ENCODE measurements around the gene CSMD2. TPM values are rescaled to one million over a fixed set of nuclear protein-coding genes. Genes with fewer than 3 reads are reported as not detected.

CSMD2 gene
- total RNA-seq, 4 donors from 2014 or later, result 0.60 to 2.5 (median 1.2) TPM

DNA sequence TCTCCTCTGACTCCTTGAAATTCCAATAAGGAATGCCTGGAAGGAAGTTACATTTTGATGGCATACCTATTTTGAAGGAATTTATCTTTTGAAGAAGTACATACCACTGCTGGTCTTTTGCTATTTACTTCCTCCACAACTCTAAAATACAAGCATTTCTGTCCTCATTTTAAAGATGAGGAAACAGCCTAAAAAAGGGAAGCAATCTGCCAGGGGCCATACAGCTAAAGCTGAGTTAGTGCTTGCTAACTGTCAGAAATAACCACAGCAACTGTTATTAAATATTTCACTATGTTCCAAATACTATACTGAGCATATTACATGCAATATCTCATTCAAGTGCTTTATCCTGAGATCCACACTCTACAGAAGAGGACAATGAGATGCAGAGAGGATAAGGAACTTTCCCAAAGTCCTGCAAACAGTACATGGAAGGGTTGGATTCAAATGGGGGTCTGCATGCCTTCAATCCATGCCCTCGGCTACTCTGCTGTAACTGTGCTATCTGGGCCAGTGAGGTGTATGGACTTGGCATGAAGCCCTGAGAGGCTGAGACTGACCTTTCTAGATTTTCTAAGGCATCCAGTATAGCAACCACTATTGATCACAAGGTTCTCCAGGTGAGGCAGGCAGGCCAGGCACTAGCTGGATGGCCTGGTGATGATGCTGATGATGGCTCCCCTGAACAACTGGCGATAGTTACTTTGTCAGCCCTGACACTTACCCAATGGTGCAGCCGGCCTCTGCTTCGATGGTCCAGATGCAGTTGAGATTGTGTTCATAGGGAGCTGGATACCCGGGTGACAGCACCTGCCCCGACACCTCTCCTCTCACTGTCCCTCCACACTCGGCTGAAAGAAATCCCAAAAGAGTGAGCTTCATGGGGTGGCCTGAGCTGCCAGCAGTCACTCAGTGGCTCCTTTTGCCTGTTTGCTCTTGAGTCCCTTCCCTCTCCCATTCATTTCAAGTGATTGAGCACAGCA, 472.5 kb downstream of the CSMD2 start:
- DNase-seq (ENCODE audit: low spot score in 2 of 2), result no peak
- Histone ChIP-seq H3K36me3 (no peaks in the 10 kb centered on the region), H3K4me3 (no peak overlapping the region), H3K27ac (no peak overlapping the region), H3K4me1 (no peaks in the 10 kb centered on the region), H3K9me3 (no peaks in the 10 kb centered on the region), H3K27me3 (no peaks in the 10 kb centered on the region)
- TF ChIP-seq POLR2A (IDR thresholded peaks at IDR 0.05) (no peak), EP300 (IDR thresholded peaks at IDR 0.05) (no peak)
- TF ChIP-seq, protein P1, sequence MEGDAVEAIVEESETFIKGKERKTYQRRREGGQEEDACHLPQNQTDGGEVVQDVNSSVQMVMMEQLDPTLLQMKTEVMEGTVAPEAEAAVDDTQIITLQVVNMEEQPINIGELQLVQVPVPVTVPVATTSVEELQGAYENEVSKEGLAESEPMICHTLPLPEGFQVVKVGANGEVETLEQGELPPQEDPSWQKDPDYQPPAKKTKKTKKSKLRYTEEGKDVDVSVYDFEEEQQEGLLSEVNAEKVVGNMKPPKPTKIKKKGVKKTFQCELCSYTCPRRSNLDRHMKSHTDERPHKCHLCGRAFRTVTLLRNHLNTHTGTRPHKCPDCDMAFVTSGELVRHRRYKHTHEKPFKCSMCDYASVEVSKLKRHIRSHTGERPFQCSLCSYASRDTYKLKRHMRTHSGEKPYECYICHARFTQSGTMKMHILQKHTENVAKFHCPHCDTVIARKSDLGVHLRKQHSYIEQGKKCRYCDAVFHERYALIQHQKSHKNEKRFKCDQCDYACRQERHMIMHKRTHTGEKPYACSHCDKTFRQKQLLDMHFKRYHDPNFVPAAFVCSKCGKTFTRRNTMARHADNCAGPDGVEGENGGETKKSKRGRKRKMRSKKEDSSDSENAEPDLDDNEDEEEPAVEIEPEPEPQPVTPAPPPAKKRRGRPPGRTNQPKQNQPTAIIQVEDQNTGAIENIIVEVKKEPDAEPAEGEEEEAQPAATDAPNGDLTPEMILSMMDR (IDR thresholded peaks at IDR 0.05), result no peak
- WGBS, 2 donors, result 92 to 98% methylated on average over 7 of the region's 7 CpGs

DNA sequence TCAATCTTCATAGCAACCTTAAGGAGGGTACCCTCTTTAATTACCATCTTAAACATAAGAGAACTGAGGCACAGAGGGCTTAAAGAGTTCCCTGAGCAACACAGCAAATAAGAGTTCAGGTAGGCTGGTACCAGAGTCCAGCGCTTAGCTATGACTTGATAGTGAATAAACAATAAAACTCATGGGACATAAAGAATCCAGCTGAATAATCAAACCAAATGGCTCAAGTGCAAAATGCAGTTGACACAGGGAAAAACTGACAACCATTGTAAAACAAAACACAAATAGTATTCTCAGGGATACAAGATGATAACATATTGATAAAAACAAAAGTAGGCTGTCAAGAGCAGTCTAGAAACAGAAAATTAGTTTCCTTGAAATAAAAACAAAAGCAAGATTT, 478.0 kb downstream of the CSMD2 start:
- WGBS, 2 donors, result 48 to 49% methylated on average over 1 of the region's 1 CpG
- Histone ChIP-seq H3K27ac (no peak overlapping the region), H3K27me3 (no peaks in the 10 kb centered on the region), H3K4me1 (no peaks in the 10 kb centered on the region), H3K9me3 (no peaks in the 10 kb centered on the region), H3K36me3 (no peaks in the 10 kb centered on the region), H3K4me3 (no peak overlapping the region)
- no peak for TF ChIP-seq EP300 (IDR thresholded peaks at IDR 0.05)
- TF ChIP-seq, protein P1 (IDR thresholded peaks at IDR 0.05), result no peak
- no peak for TF ChIP-seq POLR2A (IDR thresholded peaks at IDR 0.05)
- no peak for DNase-seq (ENCODE audit: low spot score in 2 of 2)

DNA sequence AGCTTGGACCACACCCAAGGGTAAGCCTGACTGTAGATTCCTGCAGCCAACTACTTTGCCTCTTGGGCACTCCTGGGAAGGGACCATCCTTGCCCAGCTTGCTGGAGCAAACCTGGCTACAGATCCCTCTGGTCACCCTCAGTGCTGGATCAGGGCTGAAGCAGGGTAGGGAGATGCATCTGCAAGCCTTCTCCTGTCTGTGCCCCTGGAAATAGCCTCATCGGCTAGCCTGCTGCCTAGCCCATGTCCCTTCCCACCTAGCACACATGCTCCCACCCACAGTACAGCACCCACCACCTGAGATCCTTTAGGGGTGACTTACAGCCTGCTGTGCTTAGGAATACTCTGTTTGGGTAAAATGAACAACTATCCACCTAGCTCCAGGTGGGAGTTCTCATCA, 478.5 kb downstream of the CSMD2 start:
- DNase-seq (ENCODE audit: low spot score in 2 of 2), result no peak
- H3K27me3 ChIP-seq, result no peaks in the 10 kb centered on the region
- TF ChIP-seq POLR2A (IDR thresholded peaks at IDR 0.05) (no peak), EP300 (IDR thresholded peaks at IDR 0.05) (no peak)
- TF ChIP-seq, protein P1 (IDR thresholded peaks at IDR 0.05), result no peak
- no peaks in the 10 kb centered on the region for H3K4me1 ChIP-seq
- H3K36me3 ChIP-seq, result no peaks in the 10 kb centered on the region
- no peak overlapping the region for H3K27ac ChIP-seq
- 71 to 94% methylated on average over 1 of the region's 1 CpG for WGBS, 2 donors
- H3K4me3 ChIP-seq, result no peak overlapping the region
- H3K9me3 ChIP-seq, result no peaks in the 10 kb centered on the region

DNA sequence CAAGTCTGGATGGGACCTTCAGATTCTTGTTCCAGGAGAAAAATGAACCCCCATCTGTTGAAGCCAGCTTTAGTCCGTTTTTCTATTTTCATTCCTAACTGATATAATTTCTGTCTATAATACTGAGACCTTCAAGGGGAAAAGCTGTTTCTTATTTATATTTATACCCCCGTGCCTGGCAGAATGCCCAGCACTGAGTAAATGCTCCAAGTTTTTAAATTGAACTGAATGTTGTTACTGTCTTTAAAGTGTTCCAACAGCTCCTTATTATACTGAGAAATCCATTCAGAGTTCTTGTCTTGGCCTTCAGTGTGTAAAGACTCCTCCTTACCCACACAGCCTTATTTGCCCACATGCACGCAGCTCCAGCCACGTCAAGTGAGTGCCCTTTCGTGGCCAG, 479.8 kb downstream of the CSMD2 start:
- Histone ChIP-seq H3K9me3 (no peaks in the 10 kb centered on the region), H3K27me3 (no peaks in the 10 kb centered on the region), H3K4me3 (no peak overlapping the region), H3K36me3 (no peaks in the 10 kb centered on the region), H3K4me1 (no peaks in the 10 kb centered on the region), H3K27ac (no peak overlapping the region)
- 23 to 48% methylated on average over 5 of the region's 5 CpGs for WGBS, 2 donors
- TF ChIP-seq, protein P1 (IDR thresholded peaks at IDR 0.05), result no peak
- TF ChIP-seq POLR2A (IDR thresholded peaks at IDR 0.05) (no peak), EP300 (IDR thresholded peaks at IDR 0.05) (no peak)
- DNase-seq (ENCODE audit: low spot score in 2 of 2), result no peak

DNA sequence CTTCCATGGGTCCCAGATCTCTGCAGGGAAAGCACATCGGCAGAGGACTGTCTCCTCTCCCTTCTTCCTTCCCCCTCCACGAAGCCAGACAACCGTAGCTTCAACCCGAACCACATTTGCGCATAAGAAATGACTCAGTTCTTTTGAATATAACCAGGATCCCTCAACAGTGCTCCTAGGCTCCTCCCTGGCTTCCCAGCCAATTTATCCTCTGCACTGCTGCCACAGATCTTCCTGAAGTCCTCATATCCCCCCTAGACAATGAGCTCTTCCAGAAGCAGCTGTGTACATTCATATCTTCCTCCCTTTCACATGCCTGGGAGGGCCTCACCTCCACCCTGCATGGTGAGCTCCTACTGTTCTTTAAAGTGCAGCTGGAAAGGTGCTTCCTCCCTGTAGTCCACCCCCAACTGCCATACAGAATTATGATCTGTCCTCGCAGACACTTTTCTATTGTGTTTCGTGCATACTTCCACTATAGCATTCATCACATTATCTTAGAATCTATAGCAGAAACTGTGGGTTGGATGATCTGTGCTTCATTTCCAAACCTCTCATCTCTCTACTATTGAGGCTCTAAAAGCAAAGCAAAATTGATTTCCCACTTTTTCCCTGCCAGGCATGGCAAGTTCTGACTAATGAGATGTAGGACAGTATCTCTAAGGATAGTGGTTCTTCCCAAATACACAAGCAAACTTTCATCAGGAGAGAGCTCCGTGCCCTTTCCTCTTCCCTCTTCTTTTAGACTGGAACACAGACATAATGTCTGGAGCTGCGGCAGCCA, 480.4 kb downstream of the CSMD2 start:
- TF ChIP-seq POLR2A (IDR thresholded peaks at IDR 0.05), result no peak
- TF ChIP-seq, protein P1 (IDR thresholded peaks at IDR 0.05), result no peak

More for the DNA sequence above, 480.4 kb downstream of the CSMD2 start:
- Histone ChIP-seq H3K4me1 (no peaks in the 10 kb centered on the region), H3K27me3 (no peaks in the 10 kb centered on the region), H3K4me3 (no peak overlapping the region), H3K27ac (no peak overlapping the region), H3K9me3 (no peaks in the 10 kb centered on the region), H3K36me3 (no peaks in the 10 kb centered on the region)
- WGBS, 2 donors, result 79 to 82% methylated on average over 9 of the region's 9 CpGs
- no peak for DNase-seq (ENCODE audit: low spot score in 2 of 2)
